GM18498 (cell line): Measurements from ENCODE around the gene SERGEF.

ENCODE experiments used
- ATAC-seq: cut with Tn5 transposase; IDR thresholded peaks from one replicate; pipeline ENCODE4 v1.9.1; 2021; ENCODE audit warnings: mild to moderate bottlenecking, moderate library complexity; ENCODE audit not compliant: unreplicated experiment

SERGEF gene

DNA sequence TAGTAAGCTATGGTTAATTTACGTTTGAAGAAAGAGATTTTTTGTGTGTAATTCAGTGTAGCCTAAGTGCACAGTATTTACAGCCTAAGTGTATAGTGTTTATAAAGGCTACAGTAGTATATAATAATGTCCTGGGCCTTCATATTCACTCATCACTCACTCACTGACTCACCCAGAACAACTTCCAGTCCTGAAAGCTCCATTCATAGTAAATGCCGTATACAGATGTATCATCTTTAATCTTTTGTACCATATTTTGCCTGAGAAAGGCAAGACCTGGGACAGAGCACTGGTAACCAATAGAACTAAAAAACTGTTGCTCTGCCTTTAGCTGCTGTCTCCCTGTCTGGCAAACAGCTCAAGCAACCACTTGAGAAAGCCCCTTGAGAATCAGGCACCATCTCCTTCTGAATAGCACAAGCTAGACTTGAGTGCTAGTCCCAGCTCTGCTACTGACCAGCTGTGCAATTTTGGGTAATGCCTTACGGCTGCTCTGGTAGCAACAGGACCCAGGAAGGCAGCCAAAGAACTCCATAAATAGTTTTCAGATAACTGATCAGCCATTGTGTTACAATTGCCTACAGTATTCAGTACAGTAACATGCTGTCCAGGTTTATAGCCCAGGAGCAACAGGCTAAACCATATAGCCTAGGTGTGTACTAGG, 146.9 kb downstream of the SERGEF start:
- ATAC-seq = no peak

GRCh38 chr11:17864478-17864941, 148.3 kb downstream of the SERGEF start:
- no peak for ATAC-seq

GRCh38 chr11:17861036-17861755, 151.7 kb downstream of the SERGEF start:
- ATAC-seq = no peak

- ATAC-seq = no peak
Observed at GRCh38 chr11:17859552-17859951, 153.3 kb downstream of the SERGEF start.

DNA sequence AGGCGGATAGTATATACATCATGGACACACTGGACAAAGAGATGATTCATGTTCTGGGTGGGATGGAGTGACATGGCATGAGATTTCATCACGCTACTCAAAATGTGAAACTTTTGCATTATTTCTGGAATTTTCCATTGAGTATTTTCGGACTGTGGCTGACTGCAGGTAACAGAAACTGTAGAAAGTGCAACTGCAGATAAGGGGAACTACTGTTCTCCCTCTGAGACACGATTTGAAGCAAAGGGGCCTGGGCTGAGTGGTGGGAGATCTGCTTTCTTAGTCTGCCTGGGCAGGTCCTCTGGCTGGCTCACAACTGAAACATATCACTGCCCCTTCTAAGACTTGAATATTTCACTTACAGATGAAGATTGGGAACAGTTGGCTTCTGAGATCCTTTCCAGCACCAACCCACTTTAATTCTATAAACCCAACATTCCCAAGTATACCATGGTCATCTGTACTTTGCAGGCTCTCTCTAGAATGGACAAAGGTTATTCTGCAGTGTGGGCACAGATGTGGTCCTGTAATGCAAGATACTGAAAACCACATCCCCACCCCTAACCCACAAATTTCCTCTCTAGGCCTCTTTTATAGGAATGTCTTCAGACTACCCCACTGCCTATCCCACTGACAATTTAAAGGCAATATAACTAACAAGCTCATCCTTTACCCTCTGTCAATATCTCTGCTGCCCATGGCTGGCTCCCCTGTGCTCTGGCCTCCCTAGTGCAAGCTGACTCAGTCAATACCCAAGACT, 157.1 kb downstream of the SERGEF start:
- peak; percentile 59 for ATAC-seq

- ATAC-seq = no peak
Observed at GRCh38 chr11:17853280-17853679, 159.6 kb downstream of the SERGEF start.

DNA sequence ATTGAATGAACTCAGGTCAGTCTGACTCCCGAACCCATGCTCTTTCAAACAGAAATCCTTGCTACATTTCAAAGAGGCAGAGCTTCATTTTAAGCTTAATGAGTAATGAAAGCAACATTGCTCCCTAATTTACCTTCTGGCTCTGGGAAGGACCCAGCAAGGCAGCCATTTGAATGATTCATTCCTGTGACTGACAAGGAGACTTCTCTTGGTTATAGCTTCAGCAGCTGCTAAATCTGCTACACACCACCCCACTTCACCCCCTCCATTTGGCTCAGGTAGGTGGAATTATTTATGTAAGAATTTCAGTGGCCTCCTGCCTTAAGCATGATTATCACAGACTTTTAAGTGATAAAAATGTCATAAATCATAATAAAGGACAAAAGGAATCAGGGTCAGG, 160.6 kb downstream of the SERGEF start:
- ATAC-seq = no peak

- no peak for ATAC-seq
Observed at GRCh38 chr11:17851697-17852096, 161.2 kb downstream of the SERGEF start.

DNA sequence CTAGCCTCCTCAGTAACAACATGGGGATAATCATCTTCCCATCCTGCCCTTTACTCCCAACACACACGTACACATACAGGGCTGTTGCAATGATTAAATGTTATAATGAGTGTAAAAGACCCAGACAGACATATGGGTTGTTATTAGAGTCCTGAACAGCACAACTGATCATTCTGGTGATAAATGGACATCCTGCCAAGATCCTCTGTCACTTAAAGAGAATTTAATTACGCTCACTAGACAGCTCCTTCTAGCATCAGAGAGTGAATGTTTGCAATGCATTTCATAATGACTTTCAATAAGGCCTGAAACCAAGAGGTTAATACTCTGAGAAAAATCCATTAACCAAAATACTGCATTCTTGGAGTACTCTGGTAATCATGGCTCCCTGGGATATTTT, 162.5 kb downstream of the SERGEF start:
- ATAC-seq = no peak

- no peak for ATAC-seq
Observed at GRCh38 chr11:17848715-17849114, 164.1 kb downstream of the SERGEF start.

GRCh38 chr11:17846852-17847453, 165.9 kb downstream of the SERGEF start:
- ATAC-seq = no peak

- ATAC-seq = no peak
Observed at GRCh38 chr11:17845431-17845881, 167.4 kb downstream of the SERGEF start.

DNA sequence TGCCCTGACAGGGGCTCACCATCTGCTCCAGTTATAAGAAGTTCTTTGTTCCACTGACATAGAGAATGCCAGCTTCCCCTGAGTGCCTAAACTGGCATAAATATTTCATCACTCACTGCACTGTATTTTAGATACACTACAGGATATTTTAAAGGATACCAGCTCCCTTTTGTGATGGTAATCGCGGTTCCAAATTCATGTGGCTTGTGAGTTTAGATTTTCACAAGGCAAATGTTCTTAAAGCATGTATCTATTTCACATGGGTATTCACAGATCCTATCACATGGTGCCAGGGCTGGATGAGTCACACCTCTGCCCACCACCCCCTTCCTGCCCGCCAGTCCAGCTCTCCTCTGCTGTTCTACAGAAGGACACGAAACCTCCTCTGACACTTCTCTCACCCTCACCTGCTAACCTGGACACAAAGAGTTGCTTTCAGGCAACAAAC, 172.7 kb downstream of the SERGEF start:
- ATAC-seq = no peak

GRCh38 chr11:17839450-17839849, 173.4 kb downstream of the SERGEF start:
- ATAC-seq = no peak

DNA sequence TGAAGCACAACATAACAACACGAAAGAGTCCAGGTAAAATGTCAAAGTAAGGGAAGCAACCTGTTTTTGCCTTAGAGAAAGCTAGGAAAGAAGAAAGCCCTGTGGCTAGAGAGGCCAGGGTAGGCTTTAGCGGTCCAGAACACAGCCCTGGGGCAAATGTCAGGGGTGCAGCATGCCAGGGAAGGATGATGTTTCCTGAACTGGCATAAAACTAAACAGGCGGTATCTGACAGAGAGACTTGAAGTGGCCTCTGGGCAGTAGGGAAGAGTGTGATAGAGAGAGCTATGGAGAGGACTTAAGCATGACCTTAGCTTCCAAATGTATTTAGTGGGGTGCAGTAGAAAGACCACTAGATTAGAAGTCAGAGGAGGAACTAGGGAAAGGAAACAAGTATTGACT, 174.7 kb downstream of the SERGEF start:
- no peak for ATAC-seq

DNA sequence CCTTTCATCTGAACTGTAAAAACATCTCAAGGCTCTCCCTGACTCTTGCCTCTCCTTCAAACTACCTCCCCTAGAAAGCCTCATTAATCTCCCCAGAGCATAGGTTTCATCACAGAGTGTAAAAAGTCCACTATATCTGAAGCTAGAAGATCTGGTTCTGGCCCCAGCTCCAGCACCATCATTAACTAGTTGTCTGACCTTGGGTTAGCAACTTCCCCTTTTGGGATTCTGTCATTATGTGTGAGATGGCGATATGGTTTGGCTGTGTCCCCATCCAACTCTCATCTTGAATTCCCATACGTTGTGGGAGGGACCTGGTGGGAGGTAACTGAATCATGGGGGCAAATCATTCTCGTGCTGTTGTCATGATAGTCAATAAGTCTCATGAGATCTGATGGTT, 181.0 kb downstream of the SERGEF start:
- no peak for ATAC-seq

- ATAC-seq = no peak
Observed at GRCh38 chr11:17831228-17831627, 181.6 kb downstream of the SERGEF start.

- ATAC-seq = no peak
Observed at GRCh38 chr11:17828311-17828751, 184.5 kb downstream of the SERGEF start.

DNA sequence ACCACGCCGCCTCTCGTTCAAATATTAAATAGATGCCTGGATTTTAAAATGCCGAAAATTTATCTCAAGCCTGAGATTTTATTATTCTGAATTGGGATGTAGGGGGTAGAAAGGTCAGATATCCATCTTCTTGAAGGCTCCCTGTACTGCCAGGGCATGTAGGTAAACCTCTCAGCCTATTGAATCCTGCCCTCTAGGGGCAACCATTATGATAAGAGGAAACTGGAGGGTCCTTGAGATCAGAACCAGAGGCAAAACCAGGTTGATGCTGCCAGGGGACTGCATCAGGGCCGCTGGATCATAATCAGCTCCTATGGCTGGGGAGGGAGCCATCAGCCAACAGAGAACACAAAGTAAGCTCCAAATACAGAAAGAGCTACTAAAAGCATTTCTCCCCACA, 185.8 kb downstream of the SERGEF start:
- no peak for ATAC-seq

DNA sequence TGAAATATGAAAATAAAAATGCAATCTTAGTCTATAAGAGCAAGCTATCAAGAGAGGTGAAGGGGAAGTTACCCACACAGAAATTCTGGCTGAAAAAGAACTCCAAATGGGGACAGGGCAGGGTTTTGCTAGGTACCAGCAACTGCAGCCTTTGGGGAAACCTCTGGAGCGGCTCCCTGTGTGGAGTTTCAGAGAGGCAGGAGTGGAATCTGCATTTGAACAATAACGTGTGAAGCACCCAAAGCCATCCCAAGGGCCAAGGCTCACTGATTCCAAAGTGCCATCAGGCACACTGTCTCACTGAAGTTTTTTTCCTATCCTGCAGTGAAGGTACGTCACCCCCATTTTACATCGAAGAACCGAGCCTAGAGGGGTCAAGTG, 190.5 kb downstream of the SERGEF start:
- no peak for ATAC-seq
